ENCODE data around the gene CAMTA1.

- no peak for TF ChIP-seq CTCF (optimal IDR thresholded peaks at IDR 0.05 in 1 of 3, IDR thresholded peaks at IDR 0.05 in 1 of 3, conservative IDR thresholded peaks at IDR 0.05 in 1 of 3; ENCODE audit: extremely low read depth in 1 of 3, insufficient read depth in 2 of 3, low read length in 3 of 3)
- TF ChIP-seq EZH2 (IDR thresholded peaks at IDR 0.05; ENCODE audit: low read length): no peak
Measured at GRCh38 chr1:7503691-7504437, 718.6 kb downstream of the CAMTA1 start.

Data from keratinocyte (primary cell).